SU-DHL-6 (cell line): ENCODE data around the gene SLPI.

Experiments used
- H2AFZ ChIP-seq: fragments of 200-600 bp; sonication (generic); 2 replicates; pipeline ENCODE4 v1.6.1; 2014; ENCODE audit warnings: low read depth, mild to moderate bottlenecking, moderate library complexity, mixed read lengths, antibody characterized with exemption, low read length; ENCODE audit not compliant: severe bottlenecking
- H3F3A ChIP-seq: fragments of 200-600 bp; shearing (Covaris generic); 2 replicates; pipeline ENCODE4 v1.6.0; 2016; ENCODE audit warnings: antibody characterized with exemption, mild to moderate bottlenecking; ENCODE audit not compliant: insufficient read depth
- H3K27ac ChIP-seq: fragments of 200-600 bp; sonication (generic); 2 replicates; pipeline ENCODE4 v1.5.1; 2016; ENCODE audit warnings: low read depth, mild to moderate bottlenecking, low read length, moderate library complexity, mixed read lengths
- H3K27me3 ChIP-seq: fragments of 200-600 bp; sonication (generic), shearing (Covaris generic); 2 replicates; pipeline ENCODE4 v1.6.0; 2014; ENCODE audit warnings: mild to moderate bottlenecking, low read length
- H3K36me3 ChIP-seq: fragments of 200-600 bp; sonication (generic); 2 replicates; pipeline ENCODE4 v1.6.1; 2014; ENCODE audit warnings: mild to moderate bottlenecking, low read length, mixed read lengths
- H3K4me2 ChIP-seq: fragments of 300-600, 200-600 bp; shearing (Covaris generic), sonication (generic); 2 replicates; pipeline ENCODE4 v1.6.0; 2014; ENCODE audit warnings: low read length, low read depth, mild to moderate bottlenecking; ENCODE audit not compliant: poor library complexity, severe bottlenecking
- H3K4me3 ChIP-seq: fragments of 200-600 bp; sonication (generic); 2 replicates; pipeline ENCODE4 v1.5.1; 2014; ENCODE audit warnings: antibody characterized with exemption, low read length, mild to moderate bottlenecking, mixed read lengths; ENCODE audit not compliant: insufficient read depth, poor library complexity, severe bottlenecking
- H3K79me2 ChIP-seq: fragments of 200-600 bp; sonication (generic); 2 replicates; pipeline ENCODE4 v1.6.1; 2014; ENCODE audit warnings: mild to moderate bottlenecking, low read length, moderate library complexity; ENCODE audit not compliant: insufficient read depth
- H3K9ac ChIP-seq: fragments of 200-600 bp; sonication (generic); 2 replicates; pipeline ENCODE4 v1.7.0; 2014; ENCODE audit warnings: mild to moderate bottlenecking, low read length
- H3K9me2 ChIP-seq: fragments of 200-600 bp; sonication (generic); replicated peaks from 2 replicates; pipeline ENCODE4 v1.6.1; 2014; ENCODE audit warnings: low read length; ENCODE audit not compliant: insufficient read depth
- H3K9me3 ChIP-seq: fragments of 200-600 bp; sonication (generic); 2 replicates; pipeline ENCODE4 v1.6.1; 2014; ENCODE audit warnings: low read length, mixed read lengths; ENCODE audit not compliant: insufficient read depth
- H4K20me1 ChIP-seq: fragments of 200-600 bp; sonication (generic); 2 replicates; pipeline ENCODE4 v1.6.1; 2014; ENCODE audit warnings: low read depth, mild to moderate bottlenecking, antibody characterized with exemption, low read length, moderate library complexity, mixed read lengths
- CTCF ChIP-seq: fragments of 200-600 bp; sonication (generic); IDR thresholded peaks from one replicate; pipeline ENCODE4 v1.5.1; 2017; ENCODE audit warnings: antibody characterized with exemption, mild to moderate bottlenecking, low read length, moderate library complexity; ENCODE audit not compliant: insufficient read depth, poor library complexity, severe bottlenecking
- EZH2phosphoT487 ChIP-seq: fragments of 200-600 bp; sonication (generic), shearing (Covaris generic); conservative IDR thresholded peaks from 2 replicates; pipeline ENCODE4 v1.6.1; 2018; ENCODE audit warnings: mild to moderate bottlenecking, antibody characterized with exemption, low read length, moderate library complexity, mixed read lengths

Gene SLPI

GRCh38 chr20:45212836-45213235 lies 41.5 kb downstream of the SLPI start:
- no peak for TF ChIP-seq CTCF
- no peak for TF ChIP-seq EZH2phosphoT487
- Histone ChIP-seq H3K4me3 (no peak overlapping the region), H4K20me1 (no peaks in the 10 kb centered on the region), H3K79me2 (no peaks in the 10 kb centered on the region), H3K4me2 (no peak overlapping the region), H3F3A (no peaks in the 10 kb centered on the region), H3K9ac (no peak overlapping the region), H3K27me3 (no peaks in the 10 kb centered on the region), H3K27ac (no peak overlapping the region), H2AFZ (no peak overlapping the region), H3K36me3 (no peaks in the 10 kb centered on the region), H3K9me2 (no peaks in the 10 kb centered on the region), H3K9me3 (0 out of 2 replicates have a peak, but pooled peaks cover 4% of the 10 kb centered on the region)

GRCh38 chr20:45211569-45212474 lies 42.5 kb downstream of the SLPI start:
- Histone ChIP-seq H4K20me1 (no peaks in the 10 kb centered on the region), H3K4me2 (no peak overlapping the region), H3F3A (no peaks in the 10 kb centered on the region), H3K9ac (no peak overlapping the region), H3K27me3 (no peaks in the 10 kb centered on the region), H3K9me3 (0 out of 2 replicates have a peak, but pooled peaks cover 4% of the 10 kb centered on the region), H3K36me3 (no peaks in the 10 kb centered on the region), H2AFZ (no peak overlapping the region), H3K79me2 (no peaks in the 10 kb centered on the region), H3K27ac (no peak overlapping the region), H3K4me3 (no peak overlapping the region), H3K9me2 (no peaks in the 10 kb centered on the region)
- TF ChIP-seq CTCF = no peak
- TF ChIP-seq EZH2phosphoT487 = no peak

GRCh38 chr20:45209924-45210323 lies 44.4 kb downstream of the SLPI start:
- Histone ChIP-seq H3K4me2 (no peak overlapping the region), H3K9ac (no peak overlapping the region), H3K9me3 (0 out of 2 replicates have a peak, but pooled peaks cover 4% of the 10 kb centered on the region), H3K36me3 (no peaks in the 10 kb centered on the region), H4K20me1 (no peaks in the 10 kb centered on the region), H3F3A (no peaks in the 10 kb centered on the region), H2AFZ (no peak overlapping the region), H3K27ac (no peak overlapping the region), H3K9me2 (no peaks in the 10 kb centered on the region), H3K4me3 (no peak overlapping the region), H3K79me2 (no peaks in the 10 kb centered on the region), H3K27me3 (no peaks in the 10 kb centered on the region)
- TF ChIP-seq EZH2phosphoT487 = no peak
- no peak for TF ChIP-seq CTCF
